Lung (tissue), 12 donors: Measurements from ENCODE around the gene OCIAD2. TPM values are rescaled to one million over a fixed set of nuclear protein-coding genes. Genes with fewer than 3 reads are reported as not detected.

ENCODE experiments used
- ATAC-seq: fragments of 200-7000 bp; cut with Tn5 transposase; one replicate; pipeline ENCODE4 v1.9.1; 2020; ENCODE audit warnings: moderate number of reproducible peaks; ENCODE audit not compliant: insufficient read depth, low FRiP score
- DNase-seq, 3 donors: peaks; one replicate each; pipeline ENCODE4 v3.0.0-alpha.2; 2013 to 2017
- H3K27ac ChIP-seq, 2 donors: one replicate each; pipeline ENCODE4 v1.5.1; 2013; ENCODE audit warnings: mild to moderate bottlenecking in 2 of 2, moderate library complexity in 2 of 2, control low read depth in 1 of 2, inconsistent platforms in 1 of 2, low read depth in 1 of 2, low read length in 1 of 2
- H3K27me3 ChIP-seq, 3 donors: one replicate each; pipeline ENCODE4 v1.5.1; 2013; ENCODE audit warnings: low read length in 2 of 3; ENCODE audit not compliant: control insufficient read depth in 3 of 3, insufficient read depth in 3 of 3
- H3K36me3 ChIP-seq, 4 donors: one replicate each; pipeline ENCODE4 v1.5.1; 2013; ENCODE audit warnings: low read length in 4 of 4, mild to moderate bottlenecking in 1 of 4, moderate library complexity in 1 of 4; ENCODE audit not compliant: control insufficient read depth in 4 of 4, insufficient read depth in 4 of 4
- H3K4me1 ChIP-seq, 5 donors: one replicate each; pipeline ENCODE4 v1.5.1; 2013; ENCODE audit warnings: low read length in 5 of 5, mild to moderate bottlenecking in 2 of 5, moderate library complexity in 1 of 5; ENCODE audit not compliant: control insufficient read depth in 5 of 5, insufficient read depth in 5 of 5
- H3K4me3 ChIP-seq: one replicate; pipeline ENCODE4 v1.5.1; 2013; ENCODE audit warnings: mild to moderate bottlenecking, control low read depth, moderate library complexity
- H3K9ac ChIP-seq, 2 donors: one replicate each; pipeline ENCODE4 v1.5.1; 2013; ENCODE audit warnings: low read length in 2 of 2, control low read depth in 1 of 2; ENCODE audit not compliant: insufficient read depth in 1 of 2
- H3K9me3 ChIP-seq, 4 donors: one replicate each; pipeline ENCODE4 v1.5.1; 2013; ENCODE audit warnings: low read length in 3 of 4, mild to moderate bottlenecking in 1 of 4, moderate library complexity in 1 of 4; ENCODE audit not compliant: control insufficient read depth in 4 of 4, insufficient read depth in 3 of 4
- CTCF ChIP-seq: IDR thresholded peaks from 2 replicates; pipeline ENCODE4 v1.5.1; 2012; ENCODE audit warnings: mild to moderate bottlenecking; ENCODE audit errors: control extremely low read depth, extremely low read depth
- WGBS, 2 donors: extraction: QIAGEN DNeasy Blood & Tissue Kit; methylation state at CpG; one replicate each; pipeline ENCODE4 v1.1.7; 2013; 5-methylcytosine and 5-hydroxymethylcytosine counted together
- polyA plus RNA-seq, 2 donors: library from polyadenylated mRNA; stranded (reverse); fragments of 200-250 nt; gene quantifications; one replicate each; pipeline ENCODE4 v1.2.1, GENCODE V29; 2013
- total RNA-seq, 2 donors: library from RNA; depleted of rRNA in 1 of 2; stranded (reverse); fragments of >200 nt in 1 of 2; gene quantifications; one replicate each; pipeline ENCODE4 v1.2.1, GENCODE V29; 2014 to 2021
- donor health status: control.
- donor health status: control.
- donor health status: Bipolar disorder and iron deficiency.
- donor health status: healthy.
- donor health status: DM: yes; HTN: yes; CAD: no.

The OCIAD2 gene
- total and polyA plus RNA-seq, 4 donors, result 13.1 to 56.3 (median 36.0) TPM

- ATAC-seq (no peak), DNase-seq (no peak)
- Histone ChIP-seq H3K4me3 (no peak overlapping the region), H3K27ac (no peak overlapping the region), H3K4me1 (no peaks in the 10 kb centered on the region), H3K9me3 (no peaks in the 10 kb centered on the region), H3K36me3 (no peaks in the 10 kb centered on the region), H3K27me3 (no peaks in the 10 kb centered on the region), H3K9ac (no peak overlapping the region)
- TF ChIP-seq CTCF, result no peak
- WGBS, 2 donors, result 78 to 81% methylated on average over 8 of the region's 8 CpGs
Observed at GRCh38 chr4:48944252-48944651, 37.7 kb upstream of the OCIAD2 start.

- Histone ChIP-seq H3K27me3 (no peaks in the 10 kb centered on the region), H3K9me3 (peaks cover 0 to 3% (median 0%) of the 10 kb centered on the region in 4 donors), H3K4me1 (no peaks in the 10 kb centered on the region), H3K36me3 (no peaks in the 10 kb centered on the region), H3K4me3 (no peak overlapping the region), H3K27ac (no peak overlapping the region), H3K9ac (no peak overlapping the region)
- WGBS, 2 donors, result 78 to 86% methylated on average over 1 of the region's 1 CpG
- DNase-seq, result no peak
- no peak for ATAC-seq
- no peak for TF ChIP-seq CTCF
Observed at GRCh38 chr4:48943387-48943786, 36.8 kb upstream of the OCIAD2 start.

GRCh38 chr4:48939785-48940184 lies 33.2 kb upstream of the OCIAD2 start:
- DNase-seq (no peak), ATAC-seq (no peak)
- no peak overlapping the region for H3K9ac ChIP-seq
- no peak overlapping the region for H3K27ac ChIP-seq
- peaks cover 0 to 5% (median 0%) of the 10 kb centered on the region in 4 donors for H3K9me3 ChIP-seq
- TF ChIP-seq CTCF, result no peak
- no peak overlapping the region for H3K4me3 ChIP-seq
- H3K4me1 ChIP-seq, result no peaks in the 10 kb centered on the region
- H3K27me3 ChIP-seq, result no peaks in the 10 kb centered on the region
- H3K36me3 ChIP-seq, result no peaks in the 10 kb centered on the region

GRCh38 chr4:48938831-48939230 lies 32.3 kb upstream of the OCIAD2 start:
- H3K27ac ChIP-seq, result no peak overlapping the region
- no peak for TF ChIP-seq CTCF
- H3K4me1 ChIP-seq, result no peaks in the 10 kb centered on the region
- 83 to 84% methylated on average over 3 of the region's 3 CpGs for WGBS, 2 donors
- H3K4me3 ChIP-seq, result no peak overlapping the region
- H3K27me3 ChIP-seq, result no peaks in the 10 kb centered on the region
- no peaks in the 10 kb centered on the region for H3K36me3 ChIP-seq
- ATAC-seq (no peak), DNase-seq (no peak)
- H3K9me3 ChIP-seq, result peaks cover 0 to 5% (median 0%) of the 10 kb centered on the region in 4 donors
- no peak overlapping the region for H3K9ac ChIP-seq
